ENCODE data around the gene RPL29.
A peak's percentile ranks its signal among the peaks of the same experiment; 100 is the strongest.

Gene RPL29

DNA sequence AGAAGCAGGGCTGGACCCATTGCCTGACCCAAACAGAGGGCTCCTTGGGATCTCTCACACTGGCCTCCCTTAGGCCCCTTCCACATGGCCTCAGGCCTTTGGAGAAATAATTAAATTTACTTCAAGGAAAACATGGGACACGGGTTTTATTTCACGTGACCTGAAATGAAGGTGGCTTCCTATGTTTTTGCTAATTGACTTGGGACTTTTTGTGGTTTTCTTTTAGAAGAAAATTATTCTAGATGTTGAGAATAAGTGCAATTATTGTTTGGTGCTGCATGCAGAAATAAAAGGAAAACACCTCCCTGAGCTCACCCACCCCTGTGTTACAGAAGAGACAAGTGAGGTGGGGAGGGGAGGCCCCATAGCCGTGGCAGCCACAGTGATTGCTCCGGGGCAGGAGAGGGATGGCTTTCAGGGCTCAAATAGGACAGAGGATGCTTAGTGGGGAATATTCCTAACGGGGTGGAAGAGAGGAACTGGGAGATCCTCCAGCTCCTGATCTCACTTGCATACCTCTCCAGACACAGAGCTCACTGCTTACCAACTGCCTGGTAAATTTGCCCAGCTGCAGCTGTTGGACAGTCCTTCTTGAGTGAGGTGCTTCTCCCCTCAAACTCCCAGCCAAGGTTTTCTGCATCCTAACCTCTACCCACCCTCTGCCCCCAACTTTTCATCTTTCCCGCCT, 29.2 kb upstream of the RPL29 start:
- no peak for DNase-seq

GRCh38 chr3:52023860-52024764, 28.4 kb upstream of the RPL29 start:
- DNase-seq, result no peak

DNA sequence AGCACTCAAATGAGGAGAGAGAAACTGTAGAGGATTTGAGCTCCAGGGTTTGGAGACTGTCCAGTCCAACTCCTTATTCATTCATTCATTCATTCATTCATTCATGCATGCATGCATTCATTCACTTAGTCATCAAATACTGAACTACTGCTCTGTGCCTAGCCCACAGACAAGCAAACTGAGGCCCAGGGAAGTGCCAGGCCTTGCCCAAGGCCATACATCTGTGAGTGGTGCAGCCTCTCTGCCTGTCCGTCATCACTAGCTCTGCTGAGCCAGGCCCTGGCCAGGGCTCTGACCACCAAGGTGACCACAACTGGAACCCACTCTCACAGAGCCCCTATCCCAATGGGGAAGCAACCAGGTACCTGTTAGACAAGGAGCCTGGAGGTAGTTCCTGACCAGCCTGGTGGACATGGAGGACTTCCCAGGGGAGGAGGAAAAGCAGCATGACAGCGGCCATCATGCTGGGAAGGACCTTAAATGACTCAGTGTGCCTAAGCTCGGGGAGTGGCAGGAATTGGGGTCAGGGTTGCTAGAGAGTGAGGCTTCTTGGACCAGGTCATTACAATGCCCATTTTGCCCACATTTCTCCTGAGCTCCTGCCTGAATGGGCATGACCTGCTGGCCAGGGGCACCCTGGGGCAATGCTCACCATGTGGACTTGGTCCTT, 27.5 kb upstream of the RPL29 start:
- DNase-seq, result no peak

DNA sequence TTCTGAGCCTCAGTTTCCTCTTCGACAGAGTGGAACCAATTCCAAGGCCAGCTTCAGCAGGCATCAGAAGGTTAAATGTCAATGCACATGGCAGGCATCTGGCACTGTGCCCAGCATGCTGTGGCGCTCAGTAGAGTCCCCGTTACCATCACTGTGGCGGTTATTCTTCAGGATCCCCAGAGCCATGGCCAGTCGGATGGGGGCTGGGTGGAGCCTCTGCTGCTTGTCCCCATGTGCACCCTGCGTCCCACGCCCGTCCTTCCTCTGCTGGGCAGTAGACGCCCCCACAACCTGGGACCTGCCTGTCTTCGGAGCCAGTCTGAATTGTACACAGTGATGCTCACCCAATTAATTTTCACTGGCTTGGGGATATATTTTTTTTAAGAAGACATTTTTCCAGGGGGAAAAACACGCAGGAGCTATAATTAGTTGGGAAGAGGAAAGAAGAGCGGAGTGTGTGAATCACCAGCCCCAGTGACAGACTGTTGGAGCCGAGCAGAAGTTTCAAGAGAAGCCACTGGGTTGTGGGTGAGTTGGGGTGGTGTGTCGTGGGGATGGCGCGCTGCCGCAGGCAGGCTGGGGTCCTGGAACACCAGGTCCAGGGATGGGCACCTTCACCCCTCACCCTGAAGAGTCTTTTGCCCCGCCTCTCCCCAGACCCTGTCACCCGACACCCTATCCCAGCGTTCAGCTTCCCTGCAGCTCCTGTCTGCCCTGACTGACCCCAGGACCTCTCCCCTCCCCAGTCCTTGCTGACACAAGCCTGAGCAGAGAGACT, 26.8 kb upstream of the RPL29 start:
- DNase-seq, result no peak

DNA sequence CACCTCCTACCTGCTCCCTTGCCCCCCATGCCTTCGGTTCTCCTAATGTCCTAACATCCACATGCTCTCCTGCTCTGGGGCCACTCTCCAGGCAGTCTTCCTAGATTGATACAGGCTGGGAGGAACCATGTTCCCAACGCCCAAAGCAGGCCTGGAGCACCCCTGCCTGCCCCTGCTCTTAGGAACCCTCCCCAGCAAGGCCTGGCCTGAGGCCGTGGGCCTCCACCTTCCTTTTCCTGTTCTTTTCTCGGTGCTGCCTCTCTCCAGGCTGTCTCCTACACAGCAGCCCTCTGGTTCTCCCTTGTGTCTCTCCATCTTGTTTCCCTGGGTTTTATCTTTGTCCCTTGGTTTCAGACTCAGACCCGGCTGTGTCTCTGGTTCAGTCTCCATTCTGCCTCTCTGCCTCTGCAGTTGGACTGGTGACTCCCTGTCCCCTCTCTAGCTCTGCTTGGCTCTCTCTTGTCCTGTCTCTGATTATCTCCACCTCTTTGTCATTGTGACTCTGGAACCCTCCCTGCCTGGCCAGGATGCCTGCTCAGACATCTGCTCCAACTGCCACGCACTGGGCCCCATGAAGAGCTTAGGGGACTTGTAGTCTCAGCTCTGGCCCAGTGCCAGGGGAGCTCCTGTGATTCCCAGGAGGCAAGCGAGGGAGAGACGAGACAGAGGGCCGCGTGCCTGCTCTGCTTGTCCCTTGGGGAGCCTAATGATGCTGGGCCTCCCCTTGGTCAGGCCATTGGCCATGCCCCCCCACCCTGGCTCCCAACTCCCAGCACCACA, 26.0 kb upstream of the RPL29 start:
- DNase-seq, result peak; percentile 59

DNA sequence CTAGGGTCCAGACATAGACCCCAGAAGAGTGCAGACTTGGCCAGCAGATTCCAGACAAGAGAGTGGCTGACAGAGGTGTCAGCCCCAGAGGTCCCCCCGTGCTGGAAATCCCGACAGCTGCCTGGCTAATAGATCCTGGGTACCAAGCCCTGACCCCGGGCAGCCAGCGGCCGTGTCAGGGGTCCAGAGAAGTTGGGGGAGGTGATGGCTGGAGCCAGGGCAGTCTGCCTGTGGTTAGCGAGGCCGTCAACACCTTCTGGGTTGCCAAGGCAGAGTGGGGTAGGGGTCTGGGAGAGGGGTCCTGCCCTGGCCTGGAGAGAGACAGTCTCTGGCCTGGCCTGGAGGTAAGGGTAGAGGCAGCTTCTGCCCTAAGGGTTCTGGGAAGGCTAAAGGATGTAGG, 25.1 kb upstream of the RPL29 start:
- DNase-seq, result no peak

- DNase-seq, result no peak
Measured at GRCh38 chr3:52019352-52020080, 23.8 kb upstream of the RPL29 start.

DNA sequence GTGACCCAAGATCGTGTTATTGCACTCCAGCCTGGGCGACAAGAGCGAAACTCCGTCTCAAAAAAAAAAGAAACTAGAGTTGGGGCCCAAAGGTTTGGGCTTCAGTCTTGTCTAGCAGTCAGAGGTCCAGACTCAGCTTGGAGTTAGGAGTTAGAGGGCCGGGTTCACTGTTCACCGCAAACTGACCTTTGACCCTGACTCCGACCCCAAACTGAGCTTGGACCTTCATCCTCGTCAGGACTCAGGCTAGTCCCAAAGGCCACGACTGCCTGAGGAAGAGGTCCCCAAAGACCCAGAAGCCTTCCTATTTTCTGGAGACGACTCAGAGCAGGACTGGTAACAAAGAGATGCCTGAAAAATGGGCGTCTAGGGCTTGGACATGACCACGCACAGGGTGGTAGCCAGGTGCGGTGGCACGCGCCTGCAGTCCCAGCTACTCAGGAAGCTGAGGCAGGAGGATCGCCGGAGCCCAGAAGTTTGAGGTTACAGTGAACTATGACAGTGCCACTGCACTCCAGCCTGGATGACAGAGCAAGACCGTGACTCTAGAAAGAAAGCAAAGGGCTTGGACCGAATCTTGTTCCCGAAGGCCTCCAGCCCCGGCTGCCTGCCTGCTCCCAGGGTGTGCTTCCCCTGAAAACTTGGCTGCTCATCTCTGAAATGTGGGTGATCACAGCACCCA, 22.8 kb upstream of the RPL29 start:
- DNase-seq, result no peak

GRCh38 chr3:52017586-52017985, 21.9 kb upstream of the RPL29 start:
- DNase-seq, result no peak

DNA sequence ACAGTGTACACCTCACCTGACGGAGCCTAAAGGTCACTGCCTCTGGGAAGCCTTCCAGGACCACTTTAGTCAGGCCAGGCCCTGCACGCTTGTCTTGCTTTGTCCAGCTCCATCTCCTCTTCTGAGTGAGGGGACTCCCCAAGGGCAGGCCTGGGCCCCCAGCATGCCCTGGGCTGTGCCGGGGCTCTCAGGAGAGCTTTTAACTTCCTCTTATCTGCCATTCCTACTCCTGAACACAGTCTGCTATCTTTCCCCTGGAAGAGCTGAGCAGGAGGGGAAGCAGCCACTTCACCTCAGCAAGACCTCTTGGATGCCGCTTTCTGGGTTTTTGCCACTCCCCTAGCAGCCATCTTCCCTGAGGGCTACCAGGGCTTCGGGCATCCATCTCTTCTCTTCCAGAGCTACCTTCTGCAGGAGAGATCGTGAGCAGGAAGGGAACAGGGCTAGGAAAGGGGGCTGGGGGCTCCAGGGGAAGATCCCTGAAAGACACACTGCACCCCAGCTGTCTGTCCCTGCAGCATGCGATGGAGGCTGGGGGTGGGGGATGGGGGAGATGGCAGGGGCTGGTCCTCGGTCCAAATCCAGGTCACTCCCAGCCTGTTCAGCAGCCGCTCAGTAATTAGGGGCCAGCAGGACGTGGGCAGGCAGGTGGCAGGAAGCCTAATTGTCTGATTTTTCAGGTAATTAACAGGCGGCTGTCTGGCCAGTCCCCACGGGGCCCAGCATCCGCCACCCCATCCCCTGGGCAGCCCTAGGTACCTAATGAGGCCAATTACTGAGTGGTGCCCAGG, 19.9 kb upstream of the RPL29 start:
- DNase-seq, result no peak

GRCh38 chr3:52014613-52015012, 18.9 kb upstream of the RPL29 start:
- DNase-seq, result no peak

DNA sequence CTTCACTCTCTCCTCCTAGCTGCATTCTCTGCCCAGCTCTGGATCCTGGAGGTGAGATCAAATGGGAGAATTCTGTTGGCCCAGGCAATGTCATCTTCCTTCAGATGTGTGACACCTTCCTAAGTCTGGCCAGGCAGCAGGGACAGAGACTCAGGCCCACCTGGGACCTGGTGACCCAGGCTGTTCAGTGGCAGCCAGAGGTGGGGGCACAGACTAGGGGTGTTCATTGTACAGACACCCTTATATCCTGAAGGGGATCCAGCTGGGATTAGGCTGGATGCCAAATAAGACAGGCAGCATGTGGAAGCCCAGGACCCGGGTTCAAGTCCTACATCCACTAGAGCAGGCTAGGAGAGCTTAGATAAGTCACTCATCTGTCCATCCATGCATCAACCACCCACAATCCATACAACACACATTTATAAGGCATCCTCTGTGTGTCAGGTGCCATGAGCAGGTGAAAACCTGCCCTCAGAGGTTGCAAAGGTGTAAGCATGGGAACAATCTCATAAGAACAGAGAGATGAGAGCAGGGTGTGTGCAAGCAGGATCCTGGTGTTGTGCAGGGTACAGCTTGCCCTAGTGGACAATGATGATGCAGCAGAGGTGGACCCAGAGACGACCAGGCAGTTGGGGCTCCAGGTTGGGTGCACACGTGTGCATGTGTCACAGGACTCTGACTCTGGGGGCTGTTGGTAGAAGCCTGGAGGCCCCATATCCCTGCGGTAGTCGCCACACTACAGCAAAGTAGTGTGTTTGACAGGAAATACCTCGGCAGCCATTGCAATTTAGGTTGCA, 18.3 kb upstream of the RPL29 start:
- DNase-seq, result no peak

DNA sequence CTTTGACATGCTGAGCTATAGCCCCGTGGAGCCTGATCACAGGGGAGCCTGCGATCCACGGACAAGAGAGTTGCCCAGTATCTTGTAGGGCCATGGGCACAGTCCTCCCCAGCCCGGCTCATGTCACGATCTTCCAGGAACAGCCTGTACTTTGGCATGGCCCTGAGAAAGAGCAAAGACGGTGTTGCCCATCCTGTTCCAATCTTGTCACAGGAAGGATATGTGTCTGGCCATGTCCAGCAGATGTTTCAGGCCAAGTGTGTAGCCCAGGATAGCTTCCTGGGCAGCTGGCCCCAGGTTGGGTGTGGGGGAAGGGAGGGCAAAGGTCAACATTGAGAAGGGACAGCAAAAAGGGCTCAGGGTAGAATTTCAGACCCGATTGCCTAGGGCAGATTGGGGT, 17.0 kb upstream of the RPL29 start:
- DNase-seq, result no peak

DNA sequence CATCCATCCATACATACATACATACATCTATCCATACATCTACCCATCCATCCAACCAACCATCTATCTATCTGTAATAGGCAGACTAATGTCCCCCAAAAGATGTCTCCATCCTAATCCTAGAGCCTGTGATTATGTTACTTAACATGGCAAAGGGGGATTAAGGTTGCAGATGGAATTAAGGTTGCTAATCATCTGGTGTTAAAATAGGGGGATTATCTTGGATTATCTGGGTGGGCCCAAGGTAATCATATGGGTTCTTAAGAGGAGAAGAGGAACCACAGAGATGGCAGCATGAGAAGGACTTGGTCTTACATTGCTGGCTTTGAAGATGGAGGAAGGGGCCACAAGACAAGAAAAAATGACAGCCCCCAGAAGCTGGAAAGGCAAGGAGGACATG, 14.7 kb upstream of the RPL29 start:
- no peak for DNase-seq

GRCh38 chr3:52007291-52007690, 11.6 kb upstream of the RPL29 start:
- DNase-seq, result no peak

DNA sequence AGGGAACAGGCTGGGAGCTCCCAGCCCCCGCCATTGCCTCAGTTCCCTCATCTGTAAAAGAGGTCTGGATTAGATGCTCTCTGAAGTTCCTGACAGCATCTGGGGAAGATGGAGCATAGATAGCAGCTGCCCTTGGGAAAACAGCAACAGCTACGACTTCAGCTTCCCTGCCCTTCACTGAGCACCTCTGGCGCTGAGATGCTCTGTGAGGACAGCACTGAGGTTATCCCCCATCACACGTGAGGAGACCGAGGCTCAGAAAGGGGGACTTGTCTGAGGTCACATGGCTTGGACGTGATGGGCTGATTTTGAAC, 11.1 kb upstream of the RPL29 start:
- no peak for DNase-seq

- DNase-seq, result no peak
Measured at GRCh38 chr3:52006017-52006819, 10.5 kb upstream of the RPL29 start.

DNA sequence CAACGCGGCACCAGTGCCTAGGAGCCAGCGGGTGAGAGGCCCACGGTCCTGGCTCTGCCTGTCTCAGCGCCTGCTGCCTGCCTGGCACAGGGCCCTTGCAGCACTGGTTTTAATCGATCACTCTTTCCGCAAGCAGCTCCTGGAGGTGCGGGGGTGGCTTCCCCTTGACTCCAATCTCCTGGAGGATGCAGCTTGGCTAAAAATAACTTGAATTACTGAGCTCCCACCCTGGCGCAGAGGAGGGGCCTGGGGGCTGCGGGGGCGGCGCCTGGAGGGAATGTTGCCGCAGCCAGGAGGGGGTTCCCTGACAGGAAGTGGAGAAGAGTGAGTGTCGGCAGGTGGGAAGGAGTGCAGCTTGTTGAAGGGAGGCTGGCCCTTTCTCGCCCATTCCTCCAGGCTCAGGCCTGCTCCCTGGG, 9.9 kb upstream of the RPL29 start:
- DNase-seq, result no peak
